GM19452 (cell line): ENCODE results near the gene USP49.
A peak's percentile ranks its signal among the peaks of the same experiment; 100 is the strongest.

Experiments
- ATAC-seq: cut with Tn5 transposase; IDR thresholded peaks from one replicate; pipeline ENCODE4 v1.9.1; 2021; ENCODE audit not compliant: unreplicated experiment

The USP49 gene

DNA sequence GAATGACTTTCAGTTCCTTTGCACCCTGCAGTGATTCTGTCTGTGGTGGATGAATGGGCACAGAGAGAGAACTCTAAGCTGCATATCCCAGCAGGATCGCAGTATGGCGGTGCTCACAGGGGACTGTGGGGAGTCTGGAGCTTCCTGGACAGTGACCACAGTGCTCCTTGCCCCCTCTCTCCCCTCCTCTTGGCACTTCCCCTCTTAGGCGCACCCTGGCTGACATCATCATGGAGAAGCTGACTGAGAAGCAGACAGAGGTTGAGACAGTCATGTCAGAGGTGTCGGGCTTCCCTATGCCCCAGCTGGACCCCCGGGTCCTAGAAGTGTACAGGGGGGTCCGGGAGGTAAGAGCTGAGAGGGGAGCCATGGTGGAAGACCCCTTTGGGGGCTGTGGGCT is 34.7 kb upstream of the USP49 start:
- no peak for ATAC-seq

GRCh38 chr6:41927253-41927652 is 32.1 kb upstream of the USP49 start:
- no peak for ATAC-seq

GRCh38 chr6:41922154-41922553 is 27.0 kb upstream of the USP49 start:
- ATAC-seq = no peak

GRCh38 chr6:41921712-41921998 is 26.5 kb upstream of the USP49 start:
- ATAC-seq = no peak

GRCh38 chr6:41920921-41921711 is 25.9 kb upstream of the USP49 start, which contains the start of the genes BYSL and MED20:
Gene BYSL (plus strand): TSS chr6:41921499. CDS start chr6:41921563, 64 bp downstream.
Gene MED20 (minus strand): TSS chr6:41921139. CDS start chr6:41921018, 121 bp downstream.
- peak; percentile 92 for ATAC-seq

DNA sequence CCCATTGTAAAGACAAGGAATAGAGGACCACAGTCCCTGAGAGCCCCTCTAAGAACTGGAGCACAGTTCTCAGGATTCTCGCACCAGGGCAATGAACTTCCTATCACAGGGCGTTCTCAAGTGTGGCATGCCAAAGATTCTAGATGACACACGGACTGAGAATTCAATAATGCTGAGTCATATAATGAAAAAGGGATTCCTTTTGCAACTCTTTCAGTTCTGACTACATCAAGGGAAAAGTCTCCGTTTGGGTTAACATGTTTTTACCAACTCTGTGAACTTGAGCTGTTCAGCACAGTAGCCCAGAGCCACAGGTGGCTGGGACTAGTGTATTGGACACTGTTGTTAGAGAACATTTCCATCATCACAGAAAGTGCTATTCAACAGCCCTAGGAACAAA is 22.4 kb upstream of the USP49 start:
- ATAC-seq = no peak

DNA sequence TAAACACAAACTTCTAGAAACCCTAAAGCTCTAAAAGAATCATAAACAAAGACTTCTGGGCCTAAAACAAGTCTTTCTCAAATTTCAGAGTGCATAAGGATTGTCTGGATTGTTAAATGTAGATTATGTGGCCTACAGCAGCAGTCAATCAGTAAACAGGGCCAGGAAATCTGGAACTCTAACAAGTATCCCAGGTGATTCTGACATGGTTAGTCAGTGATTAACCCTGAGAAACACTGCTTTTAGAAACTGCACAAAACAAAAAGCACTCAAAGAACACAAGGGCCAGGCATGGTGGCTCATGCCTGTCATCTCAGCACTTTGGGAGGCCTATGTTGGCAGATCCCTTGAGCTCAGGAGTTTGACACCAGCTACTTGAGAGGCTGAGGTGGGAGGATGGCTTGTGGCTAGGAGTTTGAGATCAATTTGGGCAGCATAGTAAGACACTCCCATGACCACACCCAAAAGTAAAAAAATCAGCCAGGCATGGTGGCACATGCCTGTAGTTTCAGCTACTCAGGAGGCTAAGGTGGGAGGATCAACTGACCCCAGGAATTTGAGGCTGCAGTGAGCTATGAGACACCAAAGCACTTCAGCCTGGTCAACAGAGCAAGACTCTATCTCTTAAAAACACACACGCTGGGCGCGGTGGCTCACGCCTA is 19.8 kb upstream of the USP49 start:
- ATAC-seq = no peak

DNA sequence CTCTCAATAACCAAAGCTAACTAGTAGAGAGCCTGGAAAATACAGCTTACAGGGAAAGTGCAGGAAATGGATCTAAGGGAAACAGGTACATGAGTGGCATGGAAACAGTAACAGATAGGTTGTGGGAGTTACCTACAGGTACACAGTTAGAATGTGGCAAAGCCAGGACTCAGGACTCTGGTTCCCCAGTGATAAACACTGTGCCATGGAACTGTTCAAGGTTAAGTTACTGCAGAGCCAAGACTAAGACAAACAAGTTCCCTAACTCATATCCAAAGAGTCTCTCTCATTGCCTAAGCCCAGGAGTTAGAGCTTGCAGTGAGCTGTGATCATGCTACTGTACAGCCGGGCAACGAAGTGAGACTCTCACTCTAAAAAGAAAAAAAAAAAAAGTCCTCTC is 19.2 kb upstream of the USP49 start:
- ATAC-seq = no peak

- ATAC-seq = no peak
Measured at GRCh38 chr6:41909727-41910126, 14.6 kb upstream of the USP49 start.

DNA sequence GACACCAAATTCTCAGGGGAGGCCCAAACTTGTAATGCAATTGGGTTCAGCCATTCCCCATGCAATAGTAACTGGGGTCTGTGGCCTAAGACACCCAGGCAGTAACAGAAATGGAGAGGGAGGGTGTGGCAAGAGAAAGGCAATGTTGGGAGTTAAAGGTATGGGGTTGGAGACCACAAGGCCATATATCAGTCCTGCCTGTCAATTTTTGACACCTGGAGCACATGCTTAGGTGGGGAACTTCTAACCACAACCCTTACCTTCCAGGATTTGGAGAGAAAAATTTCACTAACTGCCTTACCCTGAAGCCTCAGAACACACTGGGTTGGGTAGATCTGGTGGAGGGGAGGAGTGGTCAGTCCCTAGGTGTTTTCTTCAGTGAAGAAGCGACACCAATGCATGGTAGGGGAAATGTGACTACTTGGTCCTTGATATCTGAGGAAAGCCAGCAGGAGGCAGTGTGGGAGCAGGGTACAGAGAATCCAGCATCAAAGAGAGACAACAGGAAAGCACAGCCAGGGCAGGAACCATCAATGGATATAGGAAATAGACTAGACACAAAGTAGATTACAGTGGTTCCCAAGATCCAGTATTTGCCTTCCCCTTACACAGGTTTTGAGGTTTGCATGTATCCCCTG is 6.8 kb upstream of the USP49 start:
- no peak for ATAC-seq

DNA sequence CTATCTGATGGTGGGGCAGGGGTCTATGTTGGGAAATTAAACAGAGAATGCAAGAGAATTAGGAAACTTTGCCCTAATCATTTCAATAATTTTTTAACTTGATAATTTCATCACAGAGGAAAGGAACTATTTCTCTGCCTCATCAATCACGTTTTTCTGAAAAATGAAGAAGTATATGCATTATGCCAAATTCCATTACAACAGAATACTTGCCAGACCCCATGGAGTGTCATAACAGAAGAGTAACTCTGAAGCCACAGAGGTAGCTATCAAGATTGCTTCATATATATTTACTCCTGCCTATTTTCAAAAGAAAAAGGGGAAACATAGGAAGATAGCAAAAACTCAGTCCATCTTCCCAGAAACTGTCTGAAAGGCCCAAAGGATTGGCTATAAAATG is 5.7 kb upstream of the USP49 start:
- ATAC-seq = no peak

DNA sequence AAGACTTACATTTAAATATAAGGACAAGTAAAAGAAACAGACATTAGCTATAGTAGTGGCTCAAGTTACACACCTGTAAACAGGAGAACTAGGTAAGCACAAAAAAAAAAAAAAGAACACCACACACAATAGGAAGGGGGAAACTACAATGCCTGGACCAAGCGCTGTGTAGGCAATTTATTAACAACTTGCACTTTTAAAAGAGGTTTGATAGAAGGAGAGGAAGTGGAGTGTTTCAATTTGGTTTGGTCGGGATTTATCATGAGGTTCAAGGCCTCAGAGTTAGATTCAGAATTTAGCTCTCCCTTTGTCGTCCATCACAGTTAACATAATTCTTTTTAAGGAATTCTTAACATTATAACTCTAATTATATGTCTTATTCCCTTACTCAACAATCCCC is 1.1 kb upstream of the USP49 start:
- ATAC-seq = no peak

DNA sequence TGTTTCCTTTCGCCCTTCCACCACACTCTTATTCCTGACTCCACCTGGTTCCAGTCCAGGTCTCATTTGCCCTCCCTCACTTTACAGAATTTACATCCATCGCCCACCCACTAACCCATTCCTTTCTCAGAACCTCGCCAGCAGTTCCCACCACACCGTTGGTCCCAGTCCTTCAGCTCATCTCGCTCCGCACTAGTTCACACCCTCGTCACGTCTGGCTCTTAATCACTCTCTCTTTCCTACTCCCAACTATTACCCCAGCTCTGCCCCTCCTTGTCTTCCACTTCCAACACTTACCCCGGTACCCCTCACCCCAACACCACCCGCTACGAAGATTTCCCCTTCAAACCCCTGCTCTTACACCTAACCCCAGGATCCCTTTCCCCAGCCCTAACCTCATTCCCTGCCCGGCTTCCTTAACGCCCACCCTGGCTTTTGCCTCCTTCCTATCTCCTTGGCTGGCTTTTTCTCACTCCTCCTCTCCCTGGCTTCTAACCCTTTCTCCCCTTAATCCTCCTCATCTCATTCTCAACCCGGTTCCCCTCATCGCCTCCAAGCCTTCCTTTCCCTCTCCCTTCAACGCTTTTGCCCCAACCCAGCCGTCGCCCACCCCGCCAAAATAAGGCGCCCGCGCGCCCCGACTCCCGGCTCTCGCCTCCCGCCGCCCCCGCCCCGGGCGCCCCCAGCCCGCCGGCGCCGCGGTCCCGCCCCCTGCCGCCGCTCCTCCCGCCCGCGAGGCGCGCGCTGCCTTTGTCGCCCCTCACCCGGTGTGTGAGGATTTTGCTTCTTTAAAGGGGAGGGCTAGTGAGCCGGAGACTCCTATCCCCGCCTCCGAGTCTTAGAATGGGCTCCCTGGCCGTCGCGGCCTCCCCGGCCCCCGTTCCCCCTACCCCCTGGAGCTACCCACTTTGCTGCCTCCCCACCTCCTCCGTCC is 542 bp downstream of the USP49 start:
- ATAC-seq = peak; percentile 8

- no peak for ATAC-seq
Measured at GRCh38 chr6:41892921-41893564, 2.1 kb downstream of the USP49 start.

GRCh38 chr6:41887331-41887751 is 7.8 kb downstream of the USP49 start:
- no peak for ATAC-seq

DNA sequence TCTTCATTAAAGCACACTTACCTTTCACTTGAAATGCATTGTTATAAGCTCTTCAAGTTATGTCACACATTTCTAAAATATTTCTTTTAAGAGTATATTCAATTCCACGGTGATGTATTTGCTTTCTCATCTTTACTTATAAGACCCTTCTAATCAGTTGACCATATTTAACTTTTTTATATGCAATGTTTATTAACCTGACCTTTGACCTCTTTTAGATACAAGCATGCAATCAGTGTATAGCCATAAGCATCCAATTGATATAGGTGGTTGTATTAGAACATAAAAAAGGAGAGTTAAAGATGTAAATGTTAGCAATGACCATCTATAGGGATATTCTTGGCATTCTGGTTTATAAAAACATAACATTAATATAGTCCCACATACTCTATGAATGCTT is 9.2 kb downstream of the USP49 start:
- no peak for ATAC-seq

DNA sequence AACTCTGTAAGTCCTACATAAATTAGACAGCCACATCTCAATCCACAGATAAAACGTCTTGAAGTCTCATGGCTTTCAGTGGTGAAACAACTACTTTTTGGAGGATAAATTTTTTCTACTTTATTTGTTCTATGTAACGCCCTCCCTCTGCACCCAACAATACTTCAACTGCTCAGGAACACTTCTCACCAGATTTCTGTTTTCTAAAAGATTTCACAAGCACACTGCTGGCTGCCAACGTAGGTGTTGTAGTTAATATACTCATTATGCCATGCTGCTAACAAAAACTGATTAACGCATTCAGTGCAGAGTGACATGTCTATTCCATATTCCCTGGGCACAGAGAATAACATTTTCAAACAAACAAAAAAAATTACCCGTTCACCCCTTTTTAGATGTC is 10.2 kb downstream of the USP49 start:
- no peak for ATAC-seq

- no peak for ATAC-seq
Measured at GRCh38 chr6:41881506-41881905, 13.7 kb downstream of the USP49 start.

DNA sequence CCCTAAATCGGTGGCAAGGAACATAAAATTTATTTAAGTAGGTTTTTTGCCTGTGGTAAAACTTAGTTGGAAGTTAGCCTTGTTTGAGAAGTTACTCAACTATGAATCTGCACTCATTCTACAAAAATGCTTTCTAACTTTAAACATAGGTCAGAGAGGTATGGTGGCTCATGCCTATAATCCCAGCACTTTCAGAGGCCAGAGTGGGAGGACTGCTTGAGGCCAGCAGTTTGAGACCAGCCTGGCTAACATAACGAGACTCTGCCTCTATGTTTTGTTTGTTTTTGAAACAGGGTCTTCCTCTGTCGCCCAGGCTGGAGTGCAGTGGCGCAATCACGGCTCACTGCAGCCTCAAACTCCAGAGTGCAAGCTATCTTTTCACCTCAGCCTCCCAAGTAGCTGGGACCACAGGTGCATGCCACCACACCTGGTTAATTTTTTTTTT is 16.2 kb downstream of the USP49 start:
- ATAC-seq = no peak

DNA sequence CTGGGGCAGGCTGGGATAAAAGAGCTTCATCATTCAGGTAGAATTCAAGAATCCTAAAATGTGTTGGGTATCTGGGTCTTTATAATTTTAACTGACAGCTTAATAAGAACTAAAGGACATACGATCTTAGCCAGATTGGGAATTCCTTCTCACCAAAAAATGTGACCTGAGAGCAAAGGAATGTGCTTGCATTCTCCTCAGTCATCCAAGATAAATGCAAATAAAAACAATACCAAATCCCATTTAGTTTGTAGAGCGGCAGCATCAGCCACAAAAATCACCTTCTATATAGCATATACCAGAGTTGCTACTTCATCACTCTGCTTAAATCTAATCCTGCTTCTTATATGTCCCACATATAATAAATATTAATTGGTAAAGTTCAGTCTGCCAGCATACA is 16.9 kb downstream of the USP49 start:
- no peak for ATAC-seq
